Measurements from ENCODE around the gene TFIP11.

DNA sequence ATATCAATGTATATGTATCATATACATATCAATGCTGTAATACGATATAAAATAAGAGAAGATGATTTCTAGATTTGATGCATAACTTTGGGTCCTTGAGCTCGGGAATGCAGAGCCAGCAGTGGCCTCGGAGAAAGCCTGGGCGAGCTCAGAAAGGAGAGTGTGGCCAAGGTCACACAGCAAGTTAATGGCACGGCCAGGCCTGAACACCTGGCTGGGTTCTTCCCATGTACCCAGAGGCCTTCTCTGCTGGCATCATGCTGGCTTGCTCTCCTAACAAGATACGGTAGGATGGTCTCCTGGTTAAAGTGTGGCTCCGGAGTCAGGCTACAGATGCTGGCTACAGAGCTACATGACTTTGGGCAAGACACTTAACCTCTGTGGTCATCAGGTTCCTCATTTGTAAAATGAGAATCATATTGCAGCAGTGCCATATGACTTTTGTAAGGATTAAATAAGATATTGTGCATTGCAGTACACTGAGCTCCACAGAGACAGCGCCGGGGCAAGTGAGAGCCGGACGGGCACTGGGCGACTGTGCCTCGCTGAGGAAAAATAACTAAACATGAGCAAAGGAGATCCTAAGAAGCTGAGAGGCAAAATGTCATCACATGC lies 47.8 kb upstream of the TFIP11 start:
- TF ChIP-seq, protein P1, sequence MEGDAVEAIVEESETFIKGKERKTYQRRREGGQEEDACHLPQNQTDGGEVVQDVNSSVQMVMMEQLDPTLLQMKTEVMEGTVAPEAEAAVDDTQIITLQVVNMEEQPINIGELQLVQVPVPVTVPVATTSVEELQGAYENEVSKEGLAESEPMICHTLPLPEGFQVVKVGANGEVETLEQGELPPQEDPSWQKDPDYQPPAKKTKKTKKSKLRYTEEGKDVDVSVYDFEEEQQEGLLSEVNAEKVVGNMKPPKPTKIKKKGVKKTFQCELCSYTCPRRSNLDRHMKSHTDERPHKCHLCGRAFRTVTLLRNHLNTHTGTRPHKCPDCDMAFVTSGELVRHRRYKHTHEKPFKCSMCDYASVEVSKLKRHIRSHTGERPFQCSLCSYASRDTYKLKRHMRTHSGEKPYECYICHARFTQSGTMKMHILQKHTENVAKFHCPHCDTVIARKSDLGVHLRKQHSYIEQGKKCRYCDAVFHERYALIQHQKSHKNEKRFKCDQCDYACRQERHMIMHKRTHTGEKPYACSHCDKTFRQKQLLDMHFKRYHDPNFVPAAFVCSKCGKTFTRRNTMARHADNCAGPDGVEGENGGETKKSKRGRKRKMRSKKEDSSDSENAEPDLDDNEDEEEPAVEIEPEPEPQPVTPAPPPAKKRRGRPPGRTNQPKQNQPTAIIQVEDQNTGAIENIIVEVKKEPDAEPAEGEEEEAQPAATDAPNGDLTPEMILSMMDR (IDR thresholded peaks at IDR 0.05; ENCODE audit: insufficient read depth, low read length) = no peak
- TF ChIP-seq SPI1 (IDR thresholded peaks at IDR 0.05; ENCODE audit: borderline replicate concordance, low read depth) = no peak
- TF ChIP-seq, protein P2, sequence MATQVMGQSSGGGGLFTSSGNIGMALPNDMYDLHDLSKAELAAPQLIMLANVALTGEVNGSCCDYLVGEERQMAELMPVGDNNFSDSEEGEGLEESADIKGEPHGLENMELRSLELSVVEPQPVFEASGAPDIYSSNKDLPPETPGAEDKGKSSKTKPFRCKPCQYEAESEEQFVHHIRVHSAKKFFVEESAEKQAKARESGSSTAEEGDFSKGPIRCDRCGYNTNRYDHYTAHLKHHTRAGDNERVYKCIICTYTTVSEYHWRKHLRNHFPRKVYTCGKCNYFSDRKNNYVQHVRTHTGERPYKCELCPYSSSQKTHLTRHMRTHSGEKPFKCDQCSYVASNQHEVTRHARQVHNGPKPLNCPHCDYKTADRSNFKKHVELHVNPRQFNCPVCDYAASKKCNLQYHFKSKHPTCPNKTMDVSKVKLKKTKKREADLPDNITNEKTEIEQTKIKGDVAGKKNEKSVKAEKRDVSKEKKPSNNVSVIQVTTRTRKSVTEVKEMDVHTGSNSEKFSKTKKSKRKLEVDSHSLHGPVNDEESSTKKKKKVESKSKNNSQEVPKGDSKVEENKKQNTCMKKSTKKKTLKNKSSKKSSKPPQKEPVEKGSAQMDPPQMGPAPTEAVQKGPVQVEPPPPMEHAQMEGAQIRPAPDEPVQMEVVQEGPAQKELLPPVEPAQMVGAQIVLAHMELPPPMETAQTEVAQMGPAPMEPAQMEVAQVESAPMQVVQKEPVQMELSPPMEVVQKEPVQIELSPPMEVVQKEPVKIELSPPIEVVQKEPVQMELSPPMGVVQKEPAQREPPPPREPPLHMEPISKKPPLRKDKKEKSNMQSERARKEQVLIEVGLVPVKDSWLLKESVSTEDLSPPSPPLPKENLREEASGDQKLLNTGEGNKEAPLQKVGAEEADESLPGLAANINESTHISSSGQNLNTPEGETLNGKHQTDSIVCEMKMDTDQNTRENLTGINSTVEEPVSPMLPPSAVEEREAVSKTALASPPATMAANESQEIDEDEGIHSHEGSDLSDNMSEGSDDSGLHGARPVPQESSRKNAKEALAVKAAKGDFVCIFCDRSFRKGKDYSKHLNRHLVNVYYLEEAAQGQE (IDR thresholded peaks at IDR 0.05; ENCODE audit: insufficient replicate concordance, low read depth) = no peak
- TF ChIP-seq POLR2AphosphoS5 (IDR thresholded peaks at IDR 0.05; ENCODE audit: low read depth) = no peak
- no peak for TF ChIP-seq GABPA (IDR thresholded peaks at IDR 0.05; ENCODE audit: low read depth)

Measured in HL-60 (cell line).